NB4 (cell line): Measurements from ENCODE around the gene GXYLT1.

Experiments
- CTCF ChIP-seq: IDR thresholded peaks from one replicate; pipeline ENCODE4 v1.5.1; 2012; ENCODE audit warnings: low read depth, low read length
- POLR2A ChIP-seq: IDR thresholded peaks from 2 replicates; pipeline ENCODE4 v1.6.1; 2011; ENCODE audit warnings: mild to moderate bottlenecking; ENCODE audit not compliant: insufficient read length; ENCODE audit errors: extremely low read depth

GRCh38 chr12:42090899-42091298 is 53.8 kb downstream of the GXYLT1 start:
- TF ChIP-seq CTCF (no peak), POLR2A (no peak)
